Activated CD4-positive, alpha-beta T cell treated with anti-CD3 and anti-CD28 coated beads for 1 hour (primary cell): ENCODE data around the gene PTPRH.
"Not testable (repeated sequence)": the region's sequence is repeated elsewhere in the genome, so short reads cannot be mapped to it uniquely, and the experiment has no call there.

Experiments
- DNase-seq: peaks from one replicate; pipeline ENCODE4 v3.0.0-alpha.2; 2020

Gene PTPRH

DNA sequence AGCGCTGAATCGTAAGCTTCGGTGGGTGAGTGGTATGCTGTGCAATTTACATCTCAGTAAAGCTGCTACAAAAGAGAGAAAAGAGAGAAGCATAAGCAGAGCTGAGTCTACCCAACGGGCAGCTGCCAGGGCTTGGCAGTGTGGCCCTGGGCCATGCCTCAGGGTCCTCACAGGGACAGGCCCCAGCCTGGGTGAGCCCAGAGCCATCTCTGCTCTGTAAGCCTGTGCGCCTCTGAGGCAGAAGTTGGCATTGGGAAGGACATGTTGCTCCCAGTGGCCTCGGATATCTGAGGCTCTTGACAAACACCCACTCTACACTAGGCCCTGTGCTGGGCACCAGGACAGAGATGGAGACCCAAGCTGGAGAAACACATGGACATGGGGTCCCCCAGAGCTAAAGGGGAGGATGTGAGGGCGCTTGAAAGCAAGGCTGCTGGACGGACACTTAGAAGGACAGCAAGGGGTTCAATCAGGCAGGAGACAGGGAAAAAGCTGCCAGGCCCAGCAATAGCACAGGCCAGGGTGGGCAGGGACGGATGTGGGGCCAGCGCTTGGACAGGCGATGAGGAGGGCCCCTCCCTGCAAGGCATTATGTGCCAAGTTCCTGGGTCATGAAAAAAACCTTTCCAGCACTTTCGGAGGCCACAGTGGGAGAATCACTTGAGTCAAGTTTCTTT is 34.8 kb upstream of the PTPRH start:
- DNase-seq = no peak

DNA sequence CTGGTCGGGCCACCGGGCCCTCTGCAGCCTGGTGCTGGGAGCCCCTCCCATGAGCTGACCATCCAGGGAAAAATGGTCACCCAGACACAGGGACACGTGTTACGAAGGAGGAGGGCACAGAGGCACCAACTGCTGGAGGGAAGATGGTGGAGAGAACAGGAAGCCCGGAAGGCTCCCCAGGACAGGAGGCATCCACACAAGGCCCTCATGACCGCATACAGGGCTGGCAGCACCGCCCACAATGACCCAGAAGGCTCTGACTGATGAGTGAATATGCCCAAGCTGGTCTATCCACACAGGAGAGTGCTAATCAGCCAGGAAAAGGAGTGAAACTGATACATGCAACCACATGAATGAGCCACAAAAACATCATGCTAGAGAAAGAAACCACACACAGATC is 33.2 kb upstream of the PTPRH start:
- no peak for DNase-seq

DNA sequence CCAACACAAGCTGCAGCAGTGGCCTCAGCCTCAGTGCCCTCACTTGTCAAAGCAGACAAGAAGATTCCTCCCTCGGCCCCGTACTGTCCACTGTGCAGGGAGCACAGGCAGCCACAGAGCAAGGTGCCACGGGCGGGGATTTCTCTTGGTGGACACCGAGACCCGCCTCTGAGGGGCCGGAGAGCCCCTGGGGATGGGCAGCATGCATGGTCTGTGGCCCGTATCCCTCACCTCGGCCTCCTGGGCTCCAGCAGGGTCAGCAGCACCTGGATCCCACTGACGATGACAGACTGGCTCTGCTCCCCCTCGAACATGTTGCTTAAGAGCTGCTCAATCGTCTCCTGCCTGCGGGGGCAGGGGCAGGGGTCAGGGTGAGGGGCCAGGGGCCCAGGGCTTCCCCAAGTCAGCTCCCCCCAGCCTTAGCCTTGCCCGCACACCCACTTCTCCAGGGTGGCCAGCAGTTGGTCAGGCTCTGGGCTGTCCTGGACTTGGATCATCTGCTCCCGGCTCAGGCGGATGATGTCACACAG is 32.7 kb upstream of the PTPRH start:
- no peak for DNase-seq

DNA sequence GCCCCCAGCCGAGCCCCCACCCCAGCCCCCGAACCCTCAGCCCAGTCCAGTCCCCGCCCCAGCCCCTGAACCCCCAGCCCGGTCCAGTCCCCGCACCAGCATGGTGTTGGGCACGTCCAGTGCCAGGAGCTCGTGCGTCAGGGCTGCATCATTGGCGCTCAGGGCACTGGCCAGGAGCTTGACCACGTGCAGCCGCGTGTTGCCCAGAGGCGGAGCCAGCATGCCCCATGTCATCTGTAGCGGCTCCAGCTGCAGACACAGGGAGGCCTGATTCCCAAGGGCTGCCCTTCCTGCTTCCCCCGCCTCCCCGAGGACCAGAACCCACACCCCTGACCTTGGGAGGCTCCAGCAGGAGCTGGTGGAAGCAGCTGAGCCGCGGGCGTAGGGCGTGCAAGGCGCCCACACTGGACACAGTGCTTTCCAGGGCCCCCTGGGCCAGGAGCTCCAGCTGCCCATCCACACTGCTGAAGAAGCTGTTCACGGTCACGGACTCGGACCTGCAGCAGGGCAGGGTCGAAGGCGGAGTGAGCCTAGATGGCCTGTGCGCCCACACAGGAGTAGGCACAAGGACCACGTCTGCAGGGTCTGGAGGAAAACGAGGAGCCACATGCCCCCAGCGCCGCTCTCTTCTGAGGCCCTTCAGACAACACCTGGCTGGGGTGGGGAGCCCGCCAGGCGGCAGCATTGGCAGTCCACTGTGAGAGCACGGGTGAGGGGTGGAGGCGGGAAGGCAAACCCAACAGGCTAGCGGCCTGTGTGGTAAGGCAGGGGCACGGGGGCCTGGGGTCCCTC is 32.0 kb upstream of the PTPRH start:
- no peak for DNase-seq

DNA sequence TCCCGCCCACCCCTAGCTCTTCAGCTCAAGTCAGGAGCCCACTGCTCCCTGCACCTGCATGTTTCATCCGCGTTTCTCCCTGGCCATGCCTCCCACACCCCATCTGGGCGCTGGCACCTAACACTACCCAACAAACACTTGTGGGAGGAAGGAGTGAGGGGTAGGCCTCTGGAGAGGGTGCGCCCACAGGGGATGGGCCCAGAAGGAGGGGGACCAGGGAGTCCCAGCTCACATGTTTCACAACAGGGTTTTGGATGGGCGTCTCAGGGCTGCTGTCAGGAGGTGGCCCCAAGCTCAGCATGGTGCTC is 31.4 kb upstream of the PTPRH start:
- DNase-seq = no peak

DNA sequence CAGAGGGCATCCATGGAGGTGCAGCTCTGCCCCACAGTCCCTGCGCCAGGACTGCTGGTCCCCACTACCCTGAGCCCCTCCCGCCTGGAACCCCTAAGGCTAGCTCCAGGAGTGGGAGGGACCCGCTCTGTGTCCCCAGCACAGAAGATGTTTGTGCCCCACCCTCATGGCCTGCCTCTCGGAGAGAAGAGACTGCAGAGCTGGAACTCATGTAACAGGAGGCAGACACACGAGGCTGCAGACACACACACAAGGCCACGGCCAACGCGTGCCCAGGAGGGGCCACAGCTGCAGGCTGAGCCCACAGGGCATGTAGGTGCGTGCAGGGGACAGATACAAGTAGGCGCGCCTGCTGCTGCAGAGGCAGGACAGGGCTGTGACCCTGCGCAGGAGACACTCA is 29.7 kb upstream of the PTPRH start:
- DNase-seq = no peak

DNA sequence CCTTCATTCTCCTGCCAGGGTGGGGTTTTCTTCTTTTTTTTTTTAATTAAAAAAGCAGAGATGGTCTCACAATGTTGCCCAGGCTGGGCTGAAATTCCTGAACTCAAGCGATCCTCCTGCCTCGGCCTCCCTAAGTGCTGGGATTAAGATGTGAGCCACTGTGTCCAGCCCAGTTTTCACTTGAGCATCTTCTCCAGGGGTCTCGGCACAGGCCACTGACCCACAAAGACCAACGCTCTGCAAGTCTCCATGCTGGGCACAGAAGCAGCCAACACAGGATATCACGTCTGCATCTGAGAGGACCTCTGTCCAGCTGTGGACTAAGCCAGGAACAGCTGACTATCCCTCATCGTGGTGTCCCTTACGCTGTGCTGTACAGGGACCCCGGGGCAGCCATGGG is 28.7 kb upstream of the PTPRH start:
- no peak for DNase-seq

DNA sequence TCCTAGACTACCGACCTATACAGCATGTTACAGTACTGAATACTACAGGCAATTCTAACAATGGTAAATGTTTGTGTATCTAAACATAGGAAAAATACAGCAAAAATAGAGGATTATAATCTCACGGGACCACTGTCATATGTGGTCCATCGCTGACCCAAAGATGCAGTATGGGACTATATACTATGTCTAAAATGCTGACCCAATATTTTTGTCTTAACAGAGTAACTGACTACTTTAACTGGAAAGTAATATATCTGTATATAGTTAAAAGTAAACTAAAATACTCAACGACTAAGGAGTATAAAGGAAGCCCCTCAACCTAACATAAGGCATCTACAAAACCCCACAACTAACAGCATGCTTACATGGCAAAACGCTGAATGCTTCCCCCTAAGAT is 23.7 kb upstream of the PTPRH start:
- no peak for DNase-seq

DNA sequence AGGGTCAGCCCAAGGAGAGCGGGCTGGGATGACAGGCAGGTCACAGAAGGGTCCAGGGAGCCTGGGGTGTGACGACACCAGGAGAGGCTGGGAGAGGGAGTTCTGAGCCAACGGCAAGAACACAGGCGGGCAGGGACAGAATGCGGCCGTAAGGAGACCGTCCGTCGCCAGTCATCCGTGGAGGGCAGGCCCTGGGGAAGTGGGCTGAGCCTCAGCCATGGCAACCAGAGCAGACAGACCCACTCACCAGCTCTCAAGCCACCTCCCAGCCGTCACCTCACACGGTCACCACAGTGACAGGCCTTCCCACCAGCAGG is 22.9 kb upstream of the PTPRH start:
- no peak for DNase-seq

DNA sequence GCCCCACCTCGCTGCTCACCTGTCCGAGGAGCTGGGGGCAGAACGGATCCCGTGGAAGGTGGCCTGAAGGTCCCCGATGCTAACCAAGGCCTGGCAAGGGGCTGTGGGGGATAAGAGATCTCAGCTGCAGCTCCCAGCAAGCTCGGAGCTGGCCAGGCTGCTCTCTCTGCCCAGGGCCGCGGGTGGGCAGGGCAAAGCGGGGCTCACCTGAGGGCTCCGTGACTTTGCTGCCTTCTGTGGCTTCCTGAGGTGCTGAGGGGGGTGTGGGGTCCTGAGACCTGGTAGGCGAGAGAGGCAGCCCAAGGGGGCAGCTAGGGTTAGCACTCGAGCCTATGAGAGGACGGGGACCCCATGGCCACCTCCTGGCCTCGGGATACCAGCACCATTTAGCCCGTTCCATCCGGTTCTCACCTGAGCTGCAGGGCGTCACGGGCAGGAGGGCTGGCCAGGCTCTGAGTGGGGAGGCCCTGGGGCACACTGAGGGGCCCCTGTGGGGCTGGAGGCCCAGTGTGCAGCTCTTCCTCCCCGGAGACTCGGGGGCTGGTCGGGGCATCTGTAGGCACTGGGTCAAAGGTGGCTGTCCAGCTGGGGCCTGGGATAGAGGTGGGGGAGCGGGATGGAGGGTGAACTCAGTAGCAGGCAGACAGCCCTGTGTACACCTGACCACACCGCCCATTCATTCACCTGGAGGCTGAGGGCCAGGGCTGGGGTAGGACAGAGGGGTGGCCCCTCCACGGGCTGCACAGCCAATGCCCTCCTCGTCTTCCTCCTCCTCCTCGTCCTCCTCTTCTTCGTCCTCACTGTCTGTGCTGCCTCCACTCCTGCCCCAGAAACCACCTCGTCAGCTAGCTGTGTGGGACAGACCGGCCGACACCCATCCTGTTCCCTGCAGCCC is 22.3 kb upstream of the PTPRH start:
- no peak for DNase-seq

DNA sequence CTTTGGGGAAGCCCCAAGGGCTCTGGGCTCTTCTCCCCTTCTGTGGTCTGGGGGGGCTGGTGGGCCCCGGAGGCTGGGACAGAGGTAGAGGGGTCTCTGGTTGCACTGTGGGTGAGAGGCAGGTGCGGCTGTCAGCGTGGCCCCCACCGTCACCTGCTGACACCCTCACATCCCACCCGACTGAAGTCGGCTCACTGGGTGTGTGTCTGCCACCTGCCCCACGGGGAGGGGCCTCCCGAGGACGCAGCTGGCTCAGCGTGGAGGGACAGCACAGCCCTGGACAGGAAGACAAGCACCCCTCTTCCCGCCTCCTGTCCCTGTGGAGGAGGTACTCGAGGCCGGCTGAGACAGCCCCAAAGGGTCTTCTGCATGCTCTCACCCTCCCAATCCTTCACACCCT is 21.5 kb upstream of the PTPRH start:
- no peak for DNase-seq

DNA sequence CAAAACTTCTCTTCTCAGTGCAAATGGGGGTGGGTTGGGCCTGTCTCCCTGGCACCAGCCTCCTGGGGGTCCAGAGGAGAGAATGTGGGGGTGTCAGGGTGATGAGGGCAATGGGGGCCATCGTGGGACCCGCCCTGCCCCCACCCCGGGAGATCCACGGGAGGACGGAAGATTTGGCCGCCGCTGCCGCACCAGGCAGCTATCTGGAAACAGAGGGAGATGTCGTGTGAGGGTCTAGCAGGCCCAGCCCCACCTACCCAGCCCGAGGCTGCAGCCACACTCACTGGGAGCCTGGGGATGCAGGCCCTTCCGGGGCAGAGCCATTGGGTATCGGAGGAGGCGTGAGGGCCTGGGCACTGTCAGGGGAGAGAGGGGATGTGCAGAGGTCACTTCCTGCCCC is 21.0 kb upstream of the PTPRH start:
- no peak for DNase-seq

DNA sequence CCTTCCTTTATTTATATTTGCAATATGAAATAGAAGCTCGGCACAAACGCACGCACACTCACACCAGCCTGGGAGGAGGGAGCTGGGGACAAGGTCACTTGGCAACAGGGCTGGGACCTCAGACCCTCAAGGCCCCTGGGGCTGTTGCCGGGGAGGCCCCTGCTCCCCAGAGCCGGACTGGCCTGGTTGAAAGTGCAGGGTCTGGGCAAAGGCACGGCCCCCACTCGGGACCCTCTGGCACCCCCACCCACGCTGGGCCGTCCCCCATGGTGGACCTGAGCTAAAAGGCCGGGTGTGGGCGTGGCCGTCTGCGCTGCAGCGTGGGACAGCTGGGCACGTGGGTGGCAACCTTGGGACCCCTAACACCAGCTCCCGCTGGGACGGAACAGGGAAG is 20.5 kb upstream of the PTPRH start:
- DNase-seq = no peak

DNA sequence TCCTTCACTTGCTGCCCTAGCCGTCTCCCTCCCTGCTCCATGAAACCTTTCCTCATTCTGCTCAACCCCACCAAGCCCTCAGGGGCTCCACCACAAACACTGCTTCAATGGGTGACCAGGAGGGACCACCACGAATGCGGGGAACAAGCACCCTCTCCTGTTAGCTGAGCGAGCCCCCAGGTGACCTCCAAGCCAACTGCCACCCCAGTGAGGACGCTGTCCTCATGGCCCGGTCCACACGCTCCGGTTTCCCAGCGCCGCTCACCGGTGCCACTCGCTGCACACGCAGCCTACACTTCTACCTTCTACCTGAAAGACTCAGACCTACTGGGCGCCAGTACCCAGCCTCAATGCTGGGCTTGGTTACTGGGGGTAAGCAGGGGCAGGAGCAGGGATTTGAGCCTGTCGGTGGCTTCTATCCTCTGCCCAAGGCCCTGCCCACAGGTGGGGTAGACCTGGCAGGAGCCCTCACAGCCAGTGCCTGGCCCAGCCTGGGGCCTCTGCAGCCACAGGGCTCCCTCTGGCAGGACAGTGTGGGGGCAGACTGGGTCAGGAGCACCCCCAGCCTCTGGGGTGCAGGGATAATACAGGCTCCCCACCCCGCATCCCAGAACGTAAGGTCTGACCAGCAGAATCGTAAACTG is 20.0 kb upstream of the PTPRH start:
- DNase-seq = no peak

DNA sequence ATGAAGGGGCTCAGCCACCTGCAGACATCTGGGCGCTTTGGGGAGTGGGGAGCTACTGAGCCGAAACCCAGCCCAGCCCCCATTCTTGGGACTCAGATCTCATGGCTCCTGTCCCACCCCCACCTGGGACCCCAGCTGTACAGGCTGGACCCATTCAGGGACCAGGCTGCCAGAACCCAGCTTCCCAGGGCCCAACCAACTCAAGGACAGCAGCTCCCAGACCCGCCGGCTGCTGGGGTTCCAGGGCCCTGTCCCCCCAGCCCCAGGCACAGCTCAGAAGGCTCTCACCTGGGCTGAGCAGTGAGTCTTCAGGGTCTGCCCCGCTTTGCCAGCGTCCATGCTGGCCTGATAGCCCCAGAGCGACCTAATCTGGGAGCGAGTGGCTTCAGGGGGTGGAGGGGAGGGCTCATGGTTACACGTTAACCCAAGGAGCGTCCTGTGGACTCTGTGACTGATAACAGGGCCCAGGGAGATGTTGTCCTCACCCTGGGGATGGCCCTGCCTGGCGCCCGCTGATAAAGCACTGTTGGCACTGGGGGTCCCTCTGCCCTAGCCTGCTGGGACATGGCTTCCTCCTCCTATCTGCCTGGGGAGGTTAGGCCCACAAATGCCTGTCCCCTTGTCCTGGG is 19.2 kb upstream of the PTPRH start, which contains the start of gene TMEM86B:
Gene TMEM86B (minus strand): TSS at position 361 of the 629 bp plus-strand sequence. CDS start 22 bp downstream, at position 339.
- no peak for DNase-seq

DNA sequence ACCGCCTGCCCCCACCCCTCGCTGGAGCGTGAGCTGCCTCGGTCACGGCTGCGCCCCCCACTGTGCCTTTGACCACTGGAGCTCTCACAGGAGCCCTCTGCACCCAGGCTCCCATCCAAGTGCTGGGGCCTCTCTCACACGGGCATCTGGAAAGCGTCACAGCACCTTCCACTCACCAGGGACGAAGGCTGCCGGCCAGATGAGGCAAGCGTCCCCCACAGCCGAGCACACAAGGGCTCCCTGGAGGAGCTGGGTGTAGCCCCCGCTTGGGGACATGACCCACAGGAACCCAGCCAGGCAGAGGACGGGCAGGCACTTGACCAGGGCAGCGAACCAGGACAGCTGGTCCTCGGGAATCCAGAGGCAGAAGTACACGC is 18.7 kb upstream of the PTPRH start:
- no peak for DNase-seq

DNA sequence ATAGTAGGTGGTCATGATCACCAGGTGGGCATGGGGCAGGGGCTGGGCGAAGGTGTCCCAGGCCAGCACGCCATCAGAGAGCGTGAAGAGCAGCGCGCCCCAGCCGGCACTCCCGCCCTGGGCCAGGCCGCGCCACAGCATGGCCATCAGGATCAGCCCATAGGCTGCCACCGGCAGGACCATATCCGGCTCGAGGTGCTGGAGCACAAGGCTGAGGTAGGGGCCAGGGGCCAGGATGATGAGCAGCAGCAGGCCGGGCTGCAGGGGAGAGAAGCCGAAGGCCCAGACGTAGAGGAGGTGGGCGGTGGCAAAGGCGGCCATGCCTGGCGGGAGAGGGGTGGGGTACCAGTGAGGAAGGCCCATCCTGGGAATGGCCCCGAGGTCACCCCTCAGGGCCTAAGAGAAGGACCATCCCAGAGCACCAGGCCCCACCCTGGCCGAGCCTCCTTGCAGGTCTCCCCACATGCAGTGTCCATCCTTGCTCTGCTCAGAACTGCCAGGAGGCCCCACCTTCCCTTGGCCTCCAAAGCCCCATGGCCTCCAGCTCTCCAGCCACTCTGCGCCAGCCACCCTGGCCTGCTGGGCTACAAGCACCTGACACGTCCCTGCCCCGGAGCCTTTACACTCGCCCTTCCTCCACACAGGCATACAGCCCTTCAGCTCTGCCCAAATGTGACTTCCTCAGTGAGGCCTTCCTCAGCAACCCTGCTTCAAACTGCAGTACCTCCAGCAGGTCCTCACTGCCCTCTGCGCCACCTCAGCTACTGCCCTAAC is 18.1 kb upstream of the PTPRH start:
- no peak for DNase-seq

DNA sequence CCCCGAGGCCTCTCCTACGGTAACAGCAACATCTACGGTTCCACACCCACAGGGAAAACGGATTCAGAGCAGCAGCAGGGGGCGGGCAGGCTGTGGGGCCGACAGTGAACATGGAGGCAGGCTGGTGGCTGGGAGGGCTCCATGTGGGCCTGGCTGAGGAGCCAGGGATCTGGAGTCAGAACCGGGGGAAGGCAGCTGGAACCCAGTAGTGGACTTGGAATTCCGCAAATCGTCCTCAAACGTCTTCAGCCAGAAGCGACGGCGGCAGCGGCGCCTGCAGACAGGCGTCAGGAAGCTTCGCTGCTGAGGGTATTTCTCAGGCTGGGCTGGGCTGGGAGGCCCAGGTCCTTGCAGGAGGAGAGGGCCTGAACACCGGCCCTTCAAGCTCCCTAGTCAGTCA is 17.5 kb upstream of the PTPRH start:
- DNase-seq = no peak

DNA sequence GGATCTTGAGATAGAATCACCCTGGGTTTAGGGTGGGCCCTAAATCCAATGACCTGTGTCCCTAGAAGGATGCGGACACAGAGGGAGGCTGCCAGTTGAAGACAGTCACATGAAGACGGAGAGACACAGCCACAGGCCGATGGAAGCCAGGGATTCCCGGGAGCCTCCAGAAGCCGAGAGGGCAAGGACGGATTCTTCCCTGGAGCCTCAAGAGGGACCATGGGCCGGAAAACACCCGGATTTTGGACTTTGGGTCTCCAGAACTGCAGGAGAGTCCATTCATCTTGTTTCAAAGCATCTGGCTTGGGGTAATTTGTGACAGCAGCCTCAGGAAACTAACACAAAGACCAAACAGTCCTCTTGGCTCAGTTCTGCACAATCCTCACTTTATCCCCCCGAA is 17.0 kb upstream of the PTPRH start:
- DNase-seq = no peak

DNA sequence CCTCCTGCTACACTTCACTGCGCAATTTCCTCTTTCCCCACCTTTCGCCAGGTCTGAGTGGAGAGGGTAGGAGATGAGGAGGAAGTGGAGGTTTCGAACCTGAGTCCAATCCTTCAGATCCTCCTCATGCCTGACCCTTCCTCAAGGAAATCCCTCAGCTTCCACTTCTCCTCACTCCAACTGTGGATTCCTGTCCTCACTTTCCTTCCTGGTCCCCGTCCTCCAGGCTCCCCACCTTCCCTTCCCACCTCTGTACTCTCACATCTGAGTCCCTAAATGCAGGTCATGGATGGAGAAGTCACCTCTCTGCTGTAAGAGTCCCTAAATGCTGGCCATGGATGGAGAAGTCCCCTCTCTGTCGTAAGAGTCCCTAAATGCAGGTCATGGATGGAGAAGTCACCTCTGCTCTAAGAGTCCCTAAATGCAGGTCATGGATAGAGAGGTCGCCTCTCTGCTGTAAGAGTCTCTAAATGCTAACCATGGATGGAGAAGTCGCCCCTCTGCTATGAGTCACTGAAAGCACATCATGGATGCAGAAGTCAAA is 16.2 kb upstream of the PTPRH start:
- no peak for DNase-seq

DNA sequence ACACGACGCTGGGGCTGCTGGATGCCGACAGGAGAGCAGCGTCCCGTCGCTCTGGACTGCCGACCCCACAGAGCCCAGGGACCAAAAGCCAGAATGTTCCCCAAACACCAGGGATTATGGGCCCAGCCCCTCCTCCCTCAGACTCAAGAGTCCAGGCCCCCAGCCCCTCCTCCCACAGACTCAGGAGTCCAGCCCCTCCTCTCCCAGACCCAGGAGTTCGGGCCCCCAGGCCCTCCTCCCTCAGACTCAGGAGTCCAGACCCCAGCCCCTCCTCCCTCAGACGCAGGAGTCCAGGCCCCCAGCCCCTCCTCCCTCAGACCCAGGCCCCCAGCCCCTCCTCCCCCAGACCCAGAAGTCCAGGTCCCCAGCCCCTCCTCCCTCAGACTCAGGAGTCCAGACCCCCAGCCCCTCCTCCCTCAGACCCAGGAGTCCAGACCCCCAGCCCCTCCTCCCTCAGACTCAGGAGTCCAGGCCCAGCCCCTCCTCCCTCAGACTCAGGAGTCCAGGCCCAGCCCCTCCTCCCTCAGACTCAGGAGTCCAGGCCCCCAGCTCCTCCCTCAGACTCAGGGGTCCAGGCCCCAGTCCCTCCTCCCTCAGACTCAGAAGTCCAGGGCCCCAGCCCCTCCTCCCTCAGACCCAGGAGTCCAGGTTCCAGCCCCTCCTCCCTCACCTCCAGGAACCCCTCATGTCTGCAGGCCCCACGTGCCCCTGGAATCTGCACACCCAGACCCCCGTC is 15.5 kb upstream of the PTPRH start:
- not testable (repeated sequence) for DNase-seq
